Skeletal muscle satellite cell (primary cell): ENCODE data around the gene ZNF253. TPM values are rescaled to one million over a fixed set of nuclear protein-coding genes. Genes with fewer than 3 reads are reported as not detected.
"Not testable (repeated sequence)": the region's sequence is repeated elsewhere in the genome, so short reads cannot be mapped to it uniquely, and the experiment has no call there.

Source experiments
- H3K27me3 ChIP-seq: 2 replicates; pipeline ENCODE4 v1.7.0; 2013; ENCODE audit warnings: low read length; ENCODE audit not compliant: control insufficient read depth, insufficient read depth
- H3K36me3 ChIP-seq: 2 replicates; pipeline ENCODE4 v1.7.0; 2013; ENCODE audit warnings: mild to moderate bottlenecking, control low read depth, low read length; ENCODE audit not compliant: insufficient read depth
- H3K4me1 ChIP-seq: 2 replicates; pipeline ENCODE4 v1.7.0; 2013; ENCODE audit warnings: low read length; ENCODE audit not compliant: control insufficient read depth, insufficient read depth
- H3K4me2 ChIP-seq: 2 replicates; pipeline ENCODE4 v1.7.0; 2013; ENCODE audit warnings: mild to moderate bottlenecking, low read length
- H3K4me3 ChIP-seq: 2 replicates; pipeline ENCODE4 v1.7.0; 2013; ENCODE audit warnings: low read length
- H3K9ac ChIP-seq: 2 replicates; pipeline ENCODE4 v1.7.0; 2013; ENCODE audit warnings: mild to moderate bottlenecking, low read depth, low read length, moderate library complexity
- H3K9me3 ChIP-seq: replicated peaks from 2 replicates; pipeline ENCODE4 v1.7.0; 2013; ENCODE audit warnings: mild to moderate bottlenecking, control low read depth, low read length
- total RNA-seq: library from RNA; depleted of rRNA; stranded (reverse); fragments of >200 nt; gene quantifications from 2 replicates; pipeline ENCODE4 v1.2.3, GENCODE V29; 2012; rRNA removed

ZNF253 gene
- total RNA-seq = 2.2 and 3.3 TPM in 2 replicates

- Histone ChIP-seq H3K36me3 (no peaks in the 10 kb centered on the region), H3K9ac (peak within 1 kb of the TSS; percentile 89), H3K27me3 (no peaks in the 10 kb centered on the region), H3K9me3 (peaks cover 6% of the 10 kb centered on the region), H3K4me3 (peak within 1 kb of the TSS; percentile 87), H3K4me1 (no peaks in the 10 kb centered on the region), H3K4me2 (peak within 1 kb of the TSS; percentile 87)
Observed at GRCh38 chr19:19865750-19866610, at the start of gene ZNF253. ZNF253 (plus strand) TSS chr19:19865882; CDS start chr19:19865997, 115 bp downstream.

GRCh38 chr19:19816679-19817078 lies 49.0 kb upstream of the ZNF253 start:
- Histone ChIP-seq H3K4me2 (no peak overlapping the region), H3K27me3 (no peaks in the 10 kb centered on the region), H3K4me3 (no peak overlapping the region), H3K36me3 (peaks cover 18% of the 10 kb centered on the region), H3K4me1 (no peaks in the 10 kb centered on the region), H3K9ac (no peak overlapping the region), H3K9me3 (peaks cover 13% of the 10 kb centered on the region)

- Histone ChIP-seq H3K9ac (no peak overlapping the region), H3K9me3 (peaks cover 13% of the 10 kb centered on the region), H3K36me3 (peaks cover 17% of the 10 kb centered on the region), H3K4me3 (no peak overlapping the region), H3K4me1 (no peaks in the 10 kb centered on the region), H3K4me2 (no peak overlapping the region), H3K27me3 (no peaks in the 10 kb centered on the region)
Observed at GRCh38 chr19:19817357-19817756, 48.3 kb upstream of the ZNF253 start.

DNA sequence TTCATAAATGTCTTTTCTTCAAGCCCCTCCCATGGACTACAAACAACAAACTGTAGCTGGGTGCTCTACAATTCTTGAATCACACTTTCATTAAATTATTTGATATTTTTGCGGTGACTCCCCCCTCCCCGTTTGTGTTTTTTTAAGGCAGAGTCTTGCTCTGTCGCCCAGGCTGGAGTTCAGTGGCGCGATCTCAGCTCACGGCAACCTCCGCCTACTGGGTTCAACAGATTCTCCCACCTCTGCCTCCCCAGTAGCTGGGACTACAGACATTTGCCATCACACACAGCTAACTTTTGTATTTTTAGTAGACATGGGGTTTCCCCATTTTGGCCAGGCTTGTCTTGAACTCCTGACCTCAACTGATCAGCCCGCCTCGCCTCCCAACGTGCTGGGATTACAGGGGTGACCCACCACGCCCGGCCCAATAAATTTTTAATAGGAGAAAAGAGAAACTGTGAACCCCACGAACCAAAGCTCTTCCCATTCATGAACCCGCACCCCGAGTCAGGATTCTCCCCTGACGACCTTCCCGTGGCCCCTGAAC lies 44.8 kb upstream of the ZNF253 start:
- no peaks in the 10 kb centered on the region for H3K4me1 ChIP-seq
- peak overlapping the region; percentile 83 for H3K4me3 ChIP-seq
- peak overlapping the region; percentile 69 for H3K4me2 ChIP-seq
- H3K9ac ChIP-seq = peak overlapping the region; percentile 89
- H3K27me3 ChIP-seq = no peaks in the 10 kb centered on the region
- H3K9me3 ChIP-seq = peaks cover 13% of the 10 kb centered on the region
- peaks cover 10% of the 10 kb centered on the region for H3K36me3 ChIP-seq

DNA sequence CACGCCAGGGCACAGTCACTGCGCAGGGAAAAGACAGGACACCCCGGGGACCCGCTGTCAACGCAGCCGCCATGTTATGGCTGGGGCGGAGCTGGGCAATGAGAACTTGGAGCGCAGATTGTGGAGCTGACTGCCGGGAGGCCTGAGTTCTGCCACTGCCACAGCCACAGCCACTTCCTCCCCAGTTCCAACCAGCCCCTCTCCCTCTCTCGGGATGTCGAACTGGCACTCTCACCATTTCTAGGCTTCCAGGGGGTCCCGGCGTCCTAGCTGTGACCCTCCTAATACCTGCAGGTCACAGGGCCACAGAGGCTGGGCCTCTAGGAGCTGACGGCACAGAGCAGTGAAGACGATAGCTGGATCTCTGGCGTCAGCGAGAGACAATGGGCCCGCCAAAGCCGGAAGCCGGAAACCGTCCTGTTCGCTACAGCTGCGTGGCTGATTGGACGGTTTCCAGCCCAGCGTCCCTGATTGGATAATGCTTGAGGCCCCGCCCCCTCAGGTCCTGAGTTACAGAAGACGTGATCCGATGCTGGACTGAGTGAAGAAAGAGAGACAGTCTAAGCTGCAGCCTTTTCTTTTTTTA lies 44.2 kb upstream of the ZNF253 start, which contains the start of gene ZNF506:
Gene ZNF506, minus strand, starts transcription at position 385 of the 586 bp plus-strand sequence. Its CDS starts 147 bp downstream, at position 238.
- Histone ChIP-seq H3K9ac (peak within 1 kb of the TSS; percentile 89), H3K36me3 (peaks cover 10% of the 10 kb centered on the region), H3K4me3 (peak within 1 kb of the TSS; percentile 83), H3K4me1 (no peaks in the 10 kb centered on the region), H3K27me3 (no peaks in the 10 kb centered on the region), H3K9me3 (peaks cover 13% of the 10 kb centered on the region), H3K4me2 (peak within 1 kb of the TSS; percentile 72)

- not testable (repeated sequence) for H3K4me1 ChIP-seq, H3K27me3 ChIP-seq
- H3K4me3 ChIP-seq = peak overlapping the region; percentile 83
- H3K36me3 ChIP-seq = peaks cover 10% of the 10 kb centered on the region
- H3K9me3 ChIP-seq = peaks cover 12% of the 10 kb centered on the region
- peak overlapping the region; percentile 38 for H3K9ac ChIP-seq
- peak overlapping the region; percentile 72 for H3K4me2 ChIP-seq
Observed at GRCh38 chr19:19821976-19822375, 43.7 kb upstream of the ZNF253 start.

DNA sequence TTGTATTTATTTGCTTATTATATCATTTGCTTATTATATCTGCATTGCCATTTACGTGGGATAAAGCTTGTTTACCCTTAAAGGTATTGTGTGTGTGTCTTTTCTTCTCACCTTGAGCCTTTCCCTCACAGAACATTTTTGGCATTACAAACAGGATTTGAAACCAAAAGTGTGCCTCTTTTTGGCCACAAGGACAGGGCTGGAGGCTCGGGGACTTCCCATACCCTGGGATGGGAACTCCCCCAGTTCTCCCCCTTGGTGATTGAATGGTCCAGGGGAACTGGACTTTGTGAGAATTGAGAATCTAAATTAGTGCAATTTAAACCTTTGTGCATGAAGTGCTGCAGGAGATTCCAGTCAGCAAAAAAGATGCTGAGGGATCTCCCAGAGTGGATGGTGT lies 41.8 kb upstream of the ZNF253 start:
- Histone ChIP-seq H3K27me3 (no peaks in the 10 kb centered on the region), H3K36me3 (peaks cover 2% of the 10 kb centered on the region), H3K4me1 (no peaks in the 10 kb centered on the region), H3K9me3 (peaks cover 8% of the 10 kb centered on the region), H3K9ac (no peak overlapping the region), H3K4me2 (no peak overlapping the region), H3K4me3 (no peak overlapping the region)

GRCh38 chr19:19826875-19827274 lies 38.8 kb upstream of the ZNF253 start:
- H3K4me2 ChIP-seq = no peak overlapping the region
- no peaks in the 10 kb centered on the region for H3K4me1 ChIP-seq
- no peak overlapping the region for H3K9ac ChIP-seq
- H3K27me3 ChIP-seq = no peaks in the 10 kb centered on the region
- no peak overlapping the region for H3K4me3 ChIP-seq
- H3K36me3 ChIP-seq = no peaks in the 10 kb centered on the region
- peaks cover 10% of the 10 kb centered on the region for H3K9me3 ChIP-seq

DNA sequence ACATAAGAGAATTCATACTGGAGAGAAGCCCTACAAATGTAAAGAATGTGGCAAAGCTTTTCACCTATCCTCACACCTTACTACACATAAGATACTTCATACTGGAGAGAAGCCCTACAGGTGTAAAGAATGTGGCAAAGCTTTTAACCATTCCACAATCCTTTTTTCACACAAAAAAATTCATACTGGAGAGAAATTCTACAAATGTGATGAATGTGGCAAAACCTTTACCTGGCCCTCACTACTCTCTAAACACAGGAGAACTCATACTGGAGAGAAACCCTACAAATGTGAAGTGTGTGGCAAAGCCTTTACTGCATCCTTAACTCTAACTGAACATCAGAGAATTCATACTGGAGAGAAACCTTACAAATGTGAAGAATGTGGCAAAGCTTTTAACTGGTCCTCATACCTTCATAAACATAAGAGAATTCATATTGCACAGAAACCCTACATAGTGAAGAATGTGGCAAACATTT lies 30.1 kb upstream of the ZNF253 start:
- Histone ChIP-seq H3K36me3 (no peaks in the 10 kb centered on the region), H3K9me3 (peaks cover 11% of the 10 kb centered on the region), H3K9ac (no peak overlapping the region), H3K4me1 (no peaks in the 10 kb centered on the region), H3K4me3 (no peak overlapping the region), H3K27me3 (no peaks in the 10 kb centered on the region), H3K4me2 (no peak overlapping the region)

DNA sequence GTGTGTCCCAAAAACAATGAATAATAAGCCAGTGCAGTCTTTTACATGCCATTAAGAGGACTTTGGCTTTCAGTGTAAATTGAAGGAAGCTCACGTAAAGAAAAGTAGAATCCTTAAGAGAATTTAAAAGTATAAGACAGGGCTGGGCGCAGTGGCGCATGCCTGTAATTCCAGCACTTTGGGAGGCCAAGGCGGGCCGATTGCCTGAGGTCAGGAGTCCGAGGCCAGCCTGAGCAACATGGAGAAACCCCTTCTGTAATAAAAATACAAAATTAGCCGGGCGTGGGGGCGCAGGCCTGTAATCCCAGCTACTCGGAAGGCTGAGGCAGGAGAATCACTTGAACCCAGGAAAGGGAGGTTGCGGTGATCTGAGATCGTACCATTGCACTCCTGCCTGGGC lies 17.9 kb upstream of the ZNF253 start:
- H3K9ac ChIP-seq = no peak overlapping the region
- no peaks in the 10 kb centered on the region for H3K9me3 ChIP-seq
- no peak overlapping the region for H3K4me3 ChIP-seq
- H3K4me2 ChIP-seq = no peak overlapping the region
- no peaks in the 10 kb centered on the region for H3K27me3 ChIP-seq
- H3K36me3 ChIP-seq = no peaks in the 10 kb centered on the region
- no peaks in the 10 kb centered on the region for H3K4me1 ChIP-seq

- Histone ChIP-seq H3K4me2 (no peak overlapping the region), H3K9ac (no peak overlapping the region), H3K9me3 (no peaks in the 10 kb centered on the region), H3K27me3 (no peaks in the 10 kb centered on the region), H3K36me3 (no peaks in the 10 kb centered on the region), H3K4me3 (no peak overlapping the region), H3K4me1 (no peaks in the 10 kb centered on the region)
Observed at GRCh38 chr19:19849056-19849455, 16.6 kb upstream of the ZNF253 start.
